SK-N-SH (cell line): ENCODE data around the gene RNASE2. TPM values are rescaled to one million over a fixed set of nuclear protein-coding genes. Genes with fewer than 3 reads are reported as not detected.

Source experiments
- CTCF ChIA-PET: fragments of 300-600, 350-600 bp; formaldehyde crosslinking; extraction: SDS; loops from one replicate; lab custom pipeline; 2021; lab: Yijun Ruan, JAX
- POLR2A ChIA-PET: fragments of 350-600 bp; sonication (Branson Sonifier 250); formaldehyde crosslinking; extraction: SDS; loops from one replicate; lab custom pipeline; 2020; ENCODE audit warnings: antibody characterized with exemption, inconsistent platforms; lab: Yijun Ruan, JAX
- DNase-seq: peaks from one replicate; pipeline ENCODE4 v3.0.0; 2012
- H2AFZ ChIP-seq: fragments of 200-600 bp; sonication (generic); 2 replicates; pipeline ENCODE4 v1.8.1; 2016; ENCODE audit warnings: antibody characterized with exemption, mild to moderate bottlenecking, low read depth
- H3F3A ChIP-seq: fragments of 200-600 bp; sonication (generic); replicated peaks from 2 replicates; pipeline ENCODE3; 2016; ENCODE audit warnings: antibody characterized with exemption, mild to moderate bottlenecking; ENCODE audit not compliant: insufficient read depth
- H3K27ac ChIP-seq, 2 experiments: fragments of 200-500 bp in 1 of 2; fragments of 200-600 bp in 1 of 2; sonication (Bioruptor generic) in 1 of 2; sonication (generic), shearing (Covaris generic) in 1 of 2; 2 replicates each; pipeline versions ENCODE4 v1.5.1 to v1.6.1; 2014 to 2016; ENCODE audit warnings: low read depth in 2 of 2, inconsistent platforms in 1 of 2, low read length in 1 of 2, mild to moderate bottlenecking in 1 of 2, mixed read lengths in 1 of 2
- H3K27me3 ChIP-seq: fragments of 200-600 bp; sonication (generic), shearing (Covaris generic); 2 replicates; pipeline ENCODE4 v1.6.1; 2016; ENCODE audit warnings: mixed run types; ENCODE audit not compliant: insufficient read depth
- H3K36me3 ChIP-seq, 2 experiments: fragments of 200-500 bp in 1 of 2; fragments of 200-600 bp in 1 of 2; sonication (Bioruptor generic) in 1 of 2; sonication (generic) in 1 of 2; replicated peaks in 1 of 2; 2 replicates each; pipeline versions ENCODE3 to v1.5.1; 2014 to 2016; ENCODE audit warnings: low read length in 1 of 2, mild to moderate bottlenecking in 1 of 2; ENCODE audit not compliant: insufficient read depth in 2 of 2, control insufficient read depth in 1 of 2
- H3K4me1 ChIP-seq, 2 experiments: fragments of 200-500 bp in 1 of 2; fragments of 200-600 bp in 1 of 2; sonication (Bioruptor generic) in 1 of 2; sonication (generic), shearing (Covaris generic) in 1 of 2; 2 replicates each; pipeline versions ENCODE4 v1.5.1 to v1.6.1; 2014 to 2016; ENCODE audit warnings: low read depth in 1 of 2, low read length in 1 of 2, mixed run types in 1 of 2; ENCODE audit not compliant: insufficient read depth in 2 of 2, control insufficient read depth in 1 of 2
- H3K4me2 ChIP-seq: fragments of 200-600 bp; sonication (generic), shearing (Covaris generic); 2 replicates; pipeline ENCODE4 v1.6.1; 2017; ENCODE audit warnings: mixed run types
- H3K4me3 ChIP-seq, 2 experiments: fragments of 200-500 bp in 1 of 2; fragments of 200-600 bp in 1 of 2; sonication (Bioruptor generic) in 1 of 2; sonication (generic), shearing (Covaris generic) in 1 of 2; 2 replicates each; pipeline versions ENCODE4 v1.5.1 to v1.8.1; 2014 to 2016; ENCODE audit warnings: low read depth in 2 of 2, inconsistent platforms in 1 of 2, low read length in 1 of 2, mild to moderate bottlenecking in 1 of 2, mixed read lengths in 1 of 2, moderate library complexity in 1 of 2
- H3K79me2 ChIP-seq: fragments of 200-600 bp; sonication (generic); 2 replicates; pipeline ENCODE4 v1.8.1; 2017; ENCODE audit warnings: mild to moderate bottlenecking; ENCODE audit not compliant: insufficient read depth
- H3K9ac ChIP-seq: fragments of 200-600 bp; sonication (generic); 2 replicates; pipeline ENCODE4 v1.6.1; 2017; ENCODE audit warnings: mixed run types
- H3K9me2 ChIP-seq: fragments of 200-600 bp; sonication (generic); 2 replicates; pipeline ENCODE4 v1.6.1; 2017; ENCODE audit warnings: mixed run types
- H3K9me3 ChIP-seq: fragments of 200-600 bp; sonication (generic); 2 replicates; pipeline ENCODE4 v1.6.1; 2017; ENCODE audit warnings: mixed run types, mild to moderate bottlenecking, moderate library complexity
- H4K20me1 ChIP-seq: fragments of 200-600 bp; sonication (generic); 2 replicates; pipeline ENCODE4 v1.6.1; 2017; ENCODE audit warnings: mild to moderate bottlenecking, mixed run types; ENCODE audit not compliant: insufficient read depth
- CHD2 ChIP-seq: fragments of 150-350 bp; IDR thresholded peaks from 2 replicates; pipeline ENCODE4 v1.6.1; 2018; ENCODE audit warnings: low read length; ENCODE audit not compliant: partially characterized antibody
- CTCF ChIP-seq: fragments of 200-600 bp; sonication (generic); IDR thresholded peaks from 2 replicates; pipeline ENCODE4 v1.6.1; 2017; ENCODE audit warnings: antibody characterized with exemption, mild to moderate bottlenecking, moderate library complexity
- FOSL2 ChIP-seq: IDR thresholded peaks from 2 replicates; pipeline ENCODE4 v1.4.0; 2012; ENCODE audit warnings: low read depth, mild to moderate bottlenecking, moderate library complexity, borderline replicate concordance
- GABPA ChIP-seq: IDR thresholded peaks from 2 replicates; pipeline ENCODE4 v1.4.0; 2012; ENCODE audit warnings: low read depth, mild to moderate bottlenecking
- GATA2 ChIP-seq: sonication (generic); formaldehyde crosslinking; IDR thresholded peaks from 2 replicates; pipeline ENCODE4 v1.5.0; 2020; ENCODE audit warnings: mild to moderate bottlenecking, missing genetic modification reagents
- JUND ChIP-seq: IDR thresholded peaks from 2 replicates; pipeline ENCODE4 v1.4.0; 2012
- MAX ChIP-seq: IDR thresholded peaks from 2 replicates; pipeline ENCODE4 v1.4.0; 2012; ENCODE audit warnings: low read depth
- MXI1 ChIP-seq: IDR thresholded peaks from 2 replicates; pipeline ENCODE4 v1.6.1; 2012; ENCODE audit warnings: mild to moderate bottlenecking, low read depth, low read length, improper control_type of control experiment
- PBX3 ChIP-seq: IDR thresholded peaks from 2 replicates; pipeline ENCODE4; 2012
- POLR2AphosphoS5 ChIP-seq: IDR thresholded peaks from 2 replicates; pipeline ENCODE4 v1.6.1; 2012; ENCODE audit warnings: low read depth, low read length
- RFX5 ChIP-seq: IDR thresholded peaks from 2 replicates; pipeline ENCODE4 v1.6.1; 2012; ENCODE audit warnings: mild to moderate bottlenecking, improper control_type of control experiment, low read length
- SIN3A ChIP-seq: IDR thresholded peaks from 2 replicates; pipeline ENCODE4 v1.6.1; 2012; ENCODE audit warnings: low read depth, mild to moderate bottlenecking, low read length, moderate library complexity, borderline replicate concordance
- SMC3 ChIP-seq: IDR thresholded peaks from 2 replicates; pipeline ENCODE4 v1.6.1; 2012; ENCODE audit warnings: low read depth, low read length, improper control_type of control experiment
- TAF1 ChIP-seq: IDR thresholded peaks from 2 replicates; pipeline ENCODE4 v1.6.1; 2012; ENCODE audit warnings: low read depth, mild to moderate bottlenecking, low read length, moderate library complexity, borderline replicate concordance
- TCF12 ChIP-seq: IDR thresholded peaks from 2 replicates; pipeline ENCODE4 v1.4.0; 2012
- USF1 ChIP-seq: IDR thresholded peaks from 2 replicates; pipeline ENCODE4 v1.4.0; 2012; ENCODE audit warnings: low read depth, borderline replicate concordance
- YY1 ChIP-seq: IDR thresholded peaks from 2 replicates; pipeline ENCODE4 v1.4.0; 2012; ENCODE audit warnings: low read depth, mild to moderate bottlenecking
- WGBS: methylation state at CpG from one replicate; pipeline ENCODE4 v1.1.6; 2017; ENCODE audit warnings: low lambda C conversion rate; 5-methylcytosine and 5-hydroxymethylcytosine counted together
- polyA plus RNA-seq, 3 experiments: library from polyadenylated mRNA; depleted of rRNA; stranded (reverse); fragments of >200 nt; gene quantifications; 2 replicates each; pipeline ENCODE4 v1.2.3, GENCODE V29; 2012

The RNASE2 gene
- polyA plus RNA-seq, 1 of the 3 experiments (the other 2 are of a cell fraction): not detected

GRCh38 chr14:20989471-20989786 is 34.1 kb downstream of the RNASE2 start:
- CTCF ChIA-PET: interaction anchor here (1.1 to 2.8 kb wide), 4 partner anchors 18 to 115 kb away, joined by 3 to 22 read pairs (median 6); no protein-coding TSS in a partner anchor
- Histone ChIP-seq H3K9ac (no peak overlapping the region; the same call in 1 of the 2 replicates), H2AFZ (peak overlapping the region; percentile 91), H3K9me2 (no peaks in the 10 kb centered on the region), H3K4me3 (peak overlapping the region in 1 of 2 experiments; percentile 95; a peak in 2 of 4 replicates), H3K4me2 (peak overlapping the region; percentile 39), H3F3A (peaks cover 13% of the 10 kb centered on the region), H4K20me1 (0 out of 2 replicates have a peak, but pooled peaks cover 6% of the 10 kb centered on the region), H3K79me2 (peaks cover 30% of the 10 kb centered on the region), H3K9me3 (no peaks in the 10 kb centered on the region), H3K36me3 (peaks cover 22 to 36% of the 10 kb centered on the region in 2 experiments), H3K4me1 (peaks cover 10 to 29% of the 10 kb centered on the region in 2 experiments), H3K27ac (peak overlapping the region; percentile 59 to 84), H3K27me3 (no peaks in the 10 kb centered on the region)
- POLR2A ChIA-PET: no interaction called here
- under 1% methylated on average over 11 of the region's 11 CpGs for WGBS
- TF ChIP-seq POLR2AphosphoS5 (peak; percentile 66; the same call in 1 of the 2 replicates), FOSL2 (no peak), MAX (no peak), TAF1 (peak; percentile 63)
- no peak for DNase-seq

GRCh38 chr14:20989787-20990600 is 34.7 kb downstream of the RNASE2 start, which contains the start of gene METTL17:
Gene METTL17, plus strand, starts transcription at chr14:20989980. Its CDS starts 23 bp downstream, at chr14:20990003.
- Histone ChIP-seq H3K4me2 (peak within 1 kb of the TSS; percentile 94), H3K36me3 (peaks cover 28 to 41% of the 10 kb centered on the region in 2 experiments), H3K27me3 (no peaks in the 10 kb centered on the region), H3K9ac (peak within 1 kb of the TSS; percentile 77), H3F3A (peaks cover 13% of the 10 kb centered on the region), H4K20me1 (0 out of 2 replicates have a peak, but pooled peaks cover 6% of the 10 kb centered on the region), H3K4me1 (peaks cover 10 to 29% of the 10 kb centered on the region in 2 experiments), H3K9me2 (no peaks in the 10 kb centered on the region), H3K79me2 (peaks cover 30% of the 10 kb centered on the region), H3K27ac (peak within 1 kb of the TSS; percentile 59 to 84), H2AFZ (peak within 1 kb of the TSS; percentile 91), H3K9me3 (no peaks in the 10 kb centered on the region), H3K4me3 (peak within 1 kb of the TSS; percentile 95 to 100)
- POLR2A ChIA-PET: no interaction called here
- 3% methylated on average over 31 of the region's 42 CpGs for WGBS
- peak; percentile 85 for DNase-seq
- CTCF ChIA-PET: interaction anchor here (1.1 to 2.0 kb wide), 4 partner anchors 19 to 114 kb away, joined by 3 to 8 read pairs (median 6); partner anchors contain the start of gene TMEM253
- TF ChIP-seq POLR2AphosphoS5: peak; percentile 70
- TF ChIP-seq MAX: no peak; the same call in none of the 2 replicates
- peak; percentile 12; the same call in 1 of the 2 replicates for TF ChIP-seq TCF12
- TF ChIP-seq YY1: peak; percentile 94
- peak; percentile 50 for TF ChIP-seq CTCF
- no peak for TF ChIP-seq JUND
- no peak for TF ChIP-seq GATA2
- TF ChIP-seq CHD2: peak; percentile 95
- peak; percentile 61; the same call in 1 of the 2 replicates for TF ChIP-seq RFX5
- TF ChIP-seq GABPA: peak; percentile 98
- TF ChIP-seq SMC3: no peak
- 0 out of 2 replicates have a peak, but pooled peaks have one; percentile 32 for TF ChIP-seq PBX3
- peak; percentile 61; the same call in 1 of the 2 replicates for TF ChIP-seq MXI1
- no peak; the same call in 1 of the 2 replicates for TF ChIP-seq SIN3A
- TF ChIP-seq FOSL2: no peak
- no peak for TF ChIP-seq USF1
